ELF-1 (cell line): Measurements from ENCODE around the gene HOXA7.
A peak's percentile ranks its signal among the peaks of the same experiment; 100 is the strongest.

Experiments used
- DNase-seq: peaks from one replicate; pipeline ENCODE4 v3.0.0-alpha.2; 2016; ENCODE audit warnings: low read depth, low spot score

HOXA7 gene

GRCh38 chr7:27193335-27194001 lies 37.0 kb upstream of the HOXA7 start:
- DNase-seq, result peak; percentile 50

DNA sequence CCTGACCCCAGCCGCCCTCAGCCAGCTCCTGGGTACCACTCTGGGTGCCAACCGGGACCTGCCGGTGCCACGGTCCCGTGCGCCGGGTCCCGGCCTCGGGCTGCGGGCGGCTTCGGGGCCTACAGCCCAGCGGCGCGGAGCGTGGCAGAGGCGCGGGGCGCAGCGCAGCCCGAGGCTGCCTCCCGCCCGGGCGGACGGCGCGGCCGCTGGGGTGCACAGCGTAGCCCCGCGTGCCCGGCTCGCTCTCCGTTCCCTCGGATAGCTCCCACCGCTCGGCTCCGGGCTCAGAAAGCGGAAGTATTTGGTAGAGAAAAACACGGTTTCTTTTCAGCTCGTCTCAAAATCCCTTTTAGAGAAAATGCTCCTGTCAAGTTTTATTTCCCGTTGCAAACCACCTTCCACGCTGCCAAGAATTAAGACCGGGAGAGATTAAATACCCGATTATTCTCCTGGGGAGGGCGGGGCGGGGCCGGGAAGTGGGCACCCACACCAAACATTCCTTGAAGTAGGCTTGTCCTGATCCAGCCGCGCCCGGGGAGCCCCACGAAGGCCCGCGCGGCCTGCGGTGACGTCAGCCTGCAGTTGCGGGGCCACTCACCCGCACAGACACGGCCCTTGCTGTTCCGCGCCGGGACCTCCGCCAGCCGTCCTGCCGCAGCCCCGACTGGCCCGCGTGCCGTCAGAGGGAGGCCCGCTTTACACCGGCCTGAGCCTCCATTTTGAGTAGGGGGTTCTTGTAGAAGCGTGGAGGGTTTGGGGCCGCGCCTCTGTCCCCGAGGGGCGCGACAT lies 36.3 kb upstream of the HOXA7 start:
- DNase-seq, result peak; percentile 22

DNA sequence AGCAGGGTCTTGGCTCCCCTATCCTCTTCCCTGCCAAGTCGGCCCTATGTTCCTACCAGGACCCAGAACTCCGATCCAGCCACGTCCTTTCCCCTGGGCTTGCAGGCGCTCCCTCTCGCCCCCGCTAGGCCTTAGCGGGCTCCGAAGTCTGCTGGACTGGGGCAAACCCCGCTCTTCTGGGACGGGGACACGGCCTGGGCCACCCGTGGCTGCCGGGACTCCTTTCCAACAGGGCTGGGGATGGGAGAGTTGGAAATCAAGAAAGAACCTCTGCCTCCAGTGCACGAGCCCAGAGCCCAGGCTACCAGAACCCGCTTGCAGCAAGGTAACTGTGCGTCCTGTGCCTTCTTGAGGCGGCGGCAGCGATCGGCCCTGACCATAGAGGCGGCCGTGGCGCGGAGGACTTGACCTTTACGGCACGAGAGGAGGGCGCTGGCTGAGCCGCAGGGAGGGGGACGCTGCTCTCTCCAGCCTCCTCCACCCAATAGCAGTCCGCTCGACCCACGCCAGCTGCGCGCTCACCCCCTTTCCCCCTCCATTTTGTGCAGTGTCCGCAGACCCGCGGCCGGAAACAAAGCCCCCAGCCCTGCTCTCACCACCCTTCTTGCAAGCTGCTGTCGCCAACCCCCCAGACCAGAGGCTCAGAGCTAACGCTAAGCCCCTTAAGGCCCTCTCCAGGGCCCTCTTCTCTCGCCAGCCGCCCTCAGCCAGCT lies 35.5 kb upstream of the HOXA7 start:
- DNase-seq, result peak; percentile 58

- peak; percentile 32 for DNase-seq
Observed at GRCh38 chr7:27191161-27191731, 34.8 kb upstream of the HOXA7 start.

- no peak for DNase-seq
Observed at GRCh38 chr7:27189997-27190748, 33.7 kb upstream of the HOXA7 start.

DNA sequence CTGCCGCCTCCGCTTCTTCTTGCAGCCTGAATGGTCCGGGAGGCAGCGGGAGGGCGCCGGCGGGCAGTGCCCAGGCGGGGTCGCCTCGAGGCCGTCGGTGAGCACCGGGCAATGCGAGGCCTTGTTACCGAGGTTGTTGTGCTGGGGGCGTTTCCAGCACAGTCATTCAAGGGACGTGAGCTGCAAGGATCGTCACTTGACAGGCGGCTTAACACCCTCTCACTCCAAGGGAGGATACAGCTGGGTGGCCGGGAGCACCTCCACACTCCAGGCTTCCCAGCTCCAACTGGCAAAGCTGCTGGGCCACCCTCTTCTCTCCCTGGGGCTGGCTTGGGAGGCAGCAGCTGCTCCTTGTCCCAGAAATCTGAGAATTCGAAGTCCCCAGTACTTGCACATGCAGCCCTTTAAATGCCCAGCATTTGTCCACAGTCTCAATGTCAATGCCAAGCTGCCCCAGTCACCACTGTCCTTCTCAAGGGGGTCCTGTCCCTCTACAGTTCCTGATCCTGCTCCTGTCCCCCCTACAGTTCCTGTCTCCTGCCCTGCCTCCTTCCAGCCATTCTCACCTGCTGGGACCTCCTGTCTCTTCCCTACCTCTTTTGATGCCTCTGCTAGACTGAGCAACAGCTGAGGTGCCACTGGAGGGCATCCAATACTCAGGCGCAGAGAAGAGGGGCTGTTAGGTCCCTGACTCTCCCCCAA lies 33.0 kb upstream of the HOXA7 start:
- peak; percentile 55 for DNase-seq

DNA sequence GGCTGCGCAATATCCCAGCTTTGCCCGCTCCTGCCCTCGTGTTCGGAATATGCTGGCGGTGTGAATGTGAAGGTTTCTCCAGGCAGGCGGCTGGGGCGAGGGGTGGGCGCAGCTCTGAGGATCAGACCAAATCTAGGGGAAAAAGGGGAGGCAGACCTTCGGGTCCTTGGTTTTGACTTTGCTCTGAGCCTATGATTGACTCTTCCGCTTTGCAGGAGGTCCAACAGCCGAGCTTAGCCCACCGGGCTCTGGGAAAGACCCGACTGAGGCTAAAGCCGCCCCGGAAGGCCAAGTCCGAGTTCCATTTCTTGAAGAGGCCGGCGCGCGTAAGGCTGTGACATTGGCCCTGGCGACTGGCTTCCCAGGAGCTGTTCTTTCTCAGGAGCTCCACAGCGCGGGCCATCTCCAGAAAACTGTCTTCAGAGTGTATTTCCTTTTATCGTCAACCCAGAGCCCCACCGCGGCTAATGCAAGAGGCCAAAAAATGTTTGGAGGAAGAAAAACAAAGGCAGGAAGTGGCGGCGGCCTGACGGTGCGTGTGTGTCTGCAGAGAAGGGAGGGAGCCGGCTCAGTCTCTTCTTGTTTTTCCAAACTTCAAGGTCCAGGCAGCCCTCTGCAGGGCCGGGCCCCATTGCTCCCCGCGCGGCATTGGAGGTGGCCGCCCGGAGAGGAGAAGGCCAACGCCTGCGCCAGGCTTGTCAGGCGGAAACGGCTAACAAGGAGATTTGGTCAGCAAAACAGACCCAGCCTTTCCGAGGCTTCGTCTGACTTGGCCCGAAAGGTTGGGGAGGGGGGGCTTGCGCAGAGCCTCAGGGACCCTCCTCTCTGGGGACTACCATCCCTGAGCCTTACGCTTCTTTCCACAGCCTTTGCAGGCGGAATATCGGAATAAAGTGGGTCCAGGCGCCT lies 32.2 kb upstream of the HOXA7 start:
- DNase-seq, result peak; percentile 55

GRCh38 chr7:27187475-27188385 lies 31.3 kb upstream of the HOXA7 start:
- DNase-seq, result peak; percentile 43

DNA sequence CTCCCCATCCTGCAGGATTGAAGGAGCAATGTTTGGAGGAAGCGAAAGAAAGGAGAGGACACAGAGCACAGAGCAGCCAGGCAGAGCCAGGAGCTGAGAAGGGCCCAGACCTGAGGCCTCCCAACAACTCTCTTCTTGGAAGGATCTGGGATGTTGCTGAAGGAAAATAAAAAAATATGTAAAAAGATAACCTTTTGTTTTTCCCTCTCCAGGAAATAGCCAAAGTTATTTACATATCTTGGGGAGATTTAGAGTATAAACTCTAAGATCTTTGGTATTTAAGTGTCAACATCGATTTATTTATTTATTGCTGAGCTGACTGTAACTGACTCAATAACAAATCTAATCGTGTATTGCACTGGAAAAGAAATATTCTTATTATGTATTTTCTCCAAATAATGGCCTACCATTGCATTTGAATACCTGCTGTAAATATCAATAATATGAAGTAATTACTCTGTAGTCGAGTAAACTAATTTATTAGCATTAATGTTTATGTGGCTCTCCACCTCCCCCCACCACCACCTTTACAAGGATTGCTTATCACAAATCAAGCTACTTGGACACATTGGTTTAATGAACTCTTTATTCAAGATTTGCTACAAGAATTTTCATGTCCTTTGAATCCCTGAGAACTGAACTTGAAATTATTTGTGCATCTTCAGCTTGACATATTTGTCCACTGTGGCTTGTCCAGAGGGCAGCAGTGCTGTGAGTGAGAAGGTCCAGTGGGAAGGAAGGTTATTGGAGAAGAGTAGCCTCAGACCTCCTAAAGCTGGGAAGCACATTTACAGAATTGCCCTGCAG lies 30.4 kb upstream of the HOXA7 start:
- DNase-seq, result peak; percentile 10

DNA sequence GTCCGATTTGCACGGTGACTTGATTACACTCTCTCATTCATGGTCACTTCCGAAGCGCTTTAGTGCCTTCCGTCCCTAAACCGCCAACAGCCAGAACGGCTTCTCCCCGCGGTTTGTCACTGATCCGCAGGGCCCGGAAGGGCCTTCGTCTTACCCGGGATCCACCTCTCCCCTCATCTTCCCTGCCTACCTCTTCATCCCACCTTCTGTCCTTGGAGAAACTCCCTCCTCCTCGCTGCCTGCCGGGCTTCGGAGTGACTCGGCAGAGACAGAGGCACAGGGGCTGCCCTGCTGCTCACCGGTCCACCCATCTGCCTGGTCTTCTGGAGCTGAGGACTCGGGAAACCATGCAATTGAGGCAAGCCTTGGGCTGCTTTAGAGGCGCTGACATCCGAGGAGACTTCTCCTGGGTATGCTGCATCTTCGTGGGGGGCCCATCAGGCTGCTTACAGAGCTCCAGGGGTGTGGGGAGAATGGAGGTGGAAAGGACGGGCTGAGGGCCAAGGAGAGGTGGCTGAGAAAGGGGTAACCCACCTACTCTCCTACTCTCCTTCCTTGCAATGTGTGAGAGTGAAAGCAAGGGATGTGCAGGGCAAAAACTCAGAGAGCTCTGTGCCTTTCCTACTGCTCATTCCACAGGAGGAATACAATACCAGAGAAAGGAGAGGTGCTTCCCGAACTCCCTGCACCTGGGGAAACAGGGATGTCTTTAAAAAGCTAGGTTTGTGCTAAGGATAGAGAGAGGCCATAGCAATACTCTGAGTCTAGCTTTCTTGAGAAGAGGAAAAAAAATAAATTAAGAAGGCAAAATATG lies 29.6 kb upstream of the HOXA7 start:
- peak; percentile 44 for DNase-seq

- DNase-seq, result peak; percentile 67
Observed at GRCh38 chr7:27185013-27185853, 28.8 kb upstream of the HOXA7 start, which contains the start of gene HOXA11. TSS of gene HOXA11 (minus strand) at chr7:27185232. CDS start at chr7:27185144, 88 bp downstream.

- peak; percentile 47 for DNase-seq
Observed at GRCh38 chr7:27184337-27185012, 28.0 kb upstream of the HOXA7 start.

DNA sequence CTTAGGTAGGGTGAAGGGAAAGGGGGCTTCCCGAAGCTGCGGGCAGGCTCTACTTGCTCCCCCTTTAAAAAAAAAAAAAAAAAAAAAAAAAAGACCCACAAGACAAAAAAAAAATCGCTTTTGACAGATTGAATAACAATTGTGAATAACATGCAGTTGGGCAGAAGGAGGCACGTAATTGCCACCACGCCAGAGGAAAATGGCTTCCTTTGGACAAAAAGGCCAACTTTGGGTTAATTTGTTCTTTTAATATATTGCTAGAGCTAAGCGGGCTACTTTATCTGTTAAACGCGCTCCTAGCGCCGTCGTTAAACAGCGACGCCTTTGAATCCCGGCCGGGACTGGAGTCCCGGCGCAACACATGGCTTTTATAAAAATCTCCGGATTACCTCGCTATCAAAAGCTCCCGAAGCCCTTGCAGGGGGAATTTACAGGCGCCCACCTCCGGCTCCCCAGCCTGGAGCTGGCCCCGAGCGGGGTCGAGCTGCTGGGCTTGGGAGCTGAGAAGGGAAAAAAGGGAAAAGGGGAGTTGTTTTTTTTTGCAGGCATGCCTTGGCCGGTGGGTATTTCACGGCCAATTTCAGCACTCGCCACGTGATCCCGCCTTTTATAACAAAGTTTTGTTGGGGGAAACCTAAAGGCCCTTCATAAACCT lies 27.3 kb upstream of the HOXA7 start:
- DNase-seq, result no peak

- DNase-seq, result peak; percentile 95
Observed at GRCh38 chr7:27182861-27183681, 26.6 kb upstream of the HOXA7 start.
